Upper lobe of left lung (tissue), 4 donors: ENCODE results near the gene CCNJL.

Source experiments
- CTCF ChIP-seq, 6 experiments: fragments of 450-650 bp in 4 of 6; fragments of 200-600 bp in 2 of 6; sonication (generic) in 2 of 6; IDR thresholded peaks; one replicate each; pipeline ENCODE4 v1.5.1; 2016 to 2019; ENCODE audit warnings: antibody characterized with exemption in 6 of 6
- POLR2A ChIP-seq, 4 donors: fragments of 450-650 bp; IDR thresholded peaks; one replicate each; pipeline ENCODE4 v1.5.1; 2016 to 2017; ENCODE audit warnings: antibody characterized with exemption in 4 of 4, mild to moderate bottlenecking in 2 of 4
- POLR2AphosphoS5 ChIP-seq, 2 donors: sonication (generic); formaldehyde crosslinking; IDR thresholded peaks; one replicate each; pipeline ENCODE4 v1.5.1; 2017; ENCODE audit warnings: antibody characterized with exemption in 2 of 2

GRCh38 chr5:160326981-160327380 lies 14.6 kb upstream of the CCNJL start:
- TF ChIP-seq POLR2A (IDR thresholded peaks at IDR 0.05), result no peak
- TF ChIP-seq CTCF (IDR thresholded peaks at IDR 0.05), result no peak
- no peak for TF ChIP-seq POLR2AphosphoS5 (IDR thresholded peaks at IDR 0.05)
